CD4-positive, alpha-beta T cell treated with Interleukin-21 for 1 hour (primary cell): ENCODE data around the gene SRCIN1.
"Not testable (repeated sequence)": the region's sequence is repeated elsewhere in the genome, so short reads cannot be mapped to it uniquely, and the experiment has no call there.

ENCODE experiments used
- DNase-seq: peaks from one replicate; pipeline ENCODE4 v3.0.0-alpha.2; 2020

Gene SRCIN1, protein sequence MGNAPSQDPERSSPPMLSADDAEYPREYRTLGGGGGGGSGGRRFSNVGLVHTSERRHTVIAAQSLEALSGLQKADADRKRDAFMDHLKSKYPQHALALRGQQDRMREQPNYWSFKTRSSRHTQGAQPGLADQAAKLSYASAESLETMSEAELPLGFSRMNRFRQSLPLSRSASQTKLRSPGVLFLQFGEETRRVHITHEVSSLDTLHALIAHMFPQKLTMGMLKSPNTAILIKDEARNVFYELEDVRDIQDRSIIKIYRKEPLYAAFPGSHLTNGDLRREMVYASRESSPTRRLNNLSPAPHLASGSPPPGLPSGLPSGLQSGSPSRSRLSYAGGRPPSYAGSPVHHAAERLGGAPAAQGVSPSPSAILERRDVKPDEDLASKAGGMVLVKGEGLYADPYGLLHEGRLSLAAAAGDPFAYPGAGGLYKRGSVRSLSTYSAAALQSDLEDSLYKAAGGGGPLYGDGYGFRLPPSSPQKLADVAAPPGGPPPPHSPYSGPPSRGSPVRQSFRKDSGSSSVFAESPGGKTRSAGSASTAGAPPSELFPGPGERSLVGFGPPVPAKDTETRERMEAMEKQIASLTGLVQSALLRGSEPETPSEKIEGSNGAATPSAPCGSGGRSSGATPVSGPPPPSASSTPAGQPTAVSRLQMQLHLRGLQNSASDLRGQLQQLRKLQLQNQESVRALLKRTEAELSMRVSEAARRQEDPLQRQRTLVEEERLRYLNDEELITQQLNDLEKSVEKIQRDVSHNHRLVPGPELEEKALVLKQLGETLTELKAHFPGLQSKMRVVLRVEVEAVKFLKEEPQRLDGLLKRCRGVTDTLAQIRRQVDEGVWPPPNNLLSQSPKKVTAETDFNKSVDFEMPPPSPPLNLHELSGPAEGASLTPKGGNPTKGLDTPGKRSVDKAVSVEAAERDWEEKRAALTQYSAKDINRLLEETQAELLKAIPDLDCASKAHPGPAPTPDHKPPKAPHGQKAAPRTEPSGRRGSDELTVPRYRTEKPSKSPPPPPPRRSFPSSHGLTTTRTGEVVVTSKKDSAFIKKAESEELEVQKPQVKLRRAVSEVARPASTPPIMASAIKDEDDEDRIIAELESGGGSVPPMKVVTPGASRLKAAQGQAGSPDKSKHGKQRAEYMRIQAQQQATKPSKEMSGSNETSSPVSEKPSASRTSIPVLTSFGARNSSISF

DNA sequence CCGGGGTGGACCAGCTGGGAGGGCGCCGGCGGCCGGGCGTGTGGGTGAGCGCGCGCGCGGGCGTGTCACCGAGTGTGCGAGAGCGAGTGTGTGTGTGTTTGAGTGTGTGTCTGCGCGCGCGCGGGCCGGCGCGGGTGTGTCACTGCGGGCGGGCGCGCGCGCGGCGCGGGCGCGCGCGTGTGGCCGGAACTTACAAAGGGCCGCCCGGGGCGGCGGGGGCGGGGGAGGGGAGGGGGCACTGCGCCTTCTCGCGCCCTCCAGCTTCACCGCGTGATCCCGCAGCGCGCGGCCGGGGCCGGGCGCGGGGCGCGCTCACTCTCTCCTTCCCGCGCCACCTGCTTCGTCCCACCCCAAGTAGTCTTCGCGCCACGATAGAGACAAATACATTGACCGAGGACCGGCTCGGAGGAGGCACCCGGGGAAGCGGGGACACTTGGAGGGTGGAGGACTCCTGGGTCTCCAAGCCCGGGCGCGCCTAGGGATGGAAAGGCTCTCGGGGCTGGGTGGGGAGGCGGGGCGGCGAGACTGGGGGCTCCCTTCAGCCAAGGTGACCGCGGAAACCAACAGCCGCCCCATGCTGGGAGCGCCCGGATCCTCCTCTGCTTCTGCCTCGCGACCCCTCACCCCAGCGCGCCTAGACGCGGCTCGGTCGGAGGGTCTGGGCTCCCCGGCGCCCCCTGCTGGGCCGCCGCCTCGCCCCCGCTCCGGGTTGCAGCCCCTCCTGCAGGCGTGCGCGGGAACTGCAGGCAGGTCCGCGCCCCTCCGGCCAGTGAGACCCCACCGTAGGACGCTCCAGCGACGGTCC lies at the start of gene SRCIN1:
Gene SRCIN1, minus strand, starts transcription at position 112 of the 805 bp plus-strand sequence. CDS start 247 bp downstream, outside the sequence.
- DNase-seq: peak; percentile 62

GRCh38 chr17:38654411-38655398 lies 49.0 kb upstream of the SRCIN1 start:
- DNase-seq: no peak

DNA sequence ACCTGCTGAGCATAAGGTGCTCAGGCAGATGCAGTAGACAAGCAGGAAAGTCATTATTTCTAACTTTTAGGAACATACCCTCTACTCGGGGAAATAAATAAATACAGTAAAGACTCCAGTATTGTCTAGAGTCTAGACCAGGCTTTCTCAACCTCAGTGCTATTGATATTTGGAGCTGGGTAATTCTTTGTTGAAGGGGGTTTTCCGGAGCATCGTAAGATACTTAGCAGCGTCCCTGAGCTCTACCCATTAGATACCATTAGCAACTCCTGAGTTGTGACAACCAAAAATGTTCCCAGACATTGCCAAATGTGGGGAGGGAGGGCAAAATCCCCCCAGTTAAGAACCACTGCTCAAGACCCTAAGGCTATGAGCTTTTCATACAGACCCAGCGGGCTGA lies 47.9 kb upstream of the SRCIN1 start:
- DNase-seq: no peak

GRCh38 chr17:38653230-38653629 lies 47.5 kb upstream of the SRCIN1 start:
- no peak for DNase-seq

- DNase-seq: not testable (repeated sequence)
Measured at GRCh38 chr17:38650653-38651173, 45.0 kb upstream of the SRCIN1 start.

DNA sequence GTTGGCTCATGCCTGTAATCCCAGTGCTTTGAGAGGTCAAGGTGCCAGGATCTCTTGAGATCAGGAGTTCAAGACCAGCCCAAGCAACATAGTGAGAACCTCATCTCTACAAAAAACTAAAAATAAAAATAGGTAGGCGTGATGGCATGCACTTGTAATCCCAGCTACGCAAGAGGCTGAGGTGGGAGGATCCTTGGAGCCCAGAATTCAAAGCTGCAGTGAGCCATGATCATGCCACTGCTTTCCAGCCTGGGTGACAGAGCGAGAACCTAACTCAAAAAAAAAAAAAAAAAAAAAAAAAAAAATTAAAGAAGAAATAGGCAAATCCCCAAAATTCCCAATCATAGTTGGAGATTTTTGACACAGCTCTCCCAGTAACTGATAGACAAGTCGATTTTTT lies 32.2 kb upstream of the SRCIN1 start:
- no peak for DNase-seq

DNA sequence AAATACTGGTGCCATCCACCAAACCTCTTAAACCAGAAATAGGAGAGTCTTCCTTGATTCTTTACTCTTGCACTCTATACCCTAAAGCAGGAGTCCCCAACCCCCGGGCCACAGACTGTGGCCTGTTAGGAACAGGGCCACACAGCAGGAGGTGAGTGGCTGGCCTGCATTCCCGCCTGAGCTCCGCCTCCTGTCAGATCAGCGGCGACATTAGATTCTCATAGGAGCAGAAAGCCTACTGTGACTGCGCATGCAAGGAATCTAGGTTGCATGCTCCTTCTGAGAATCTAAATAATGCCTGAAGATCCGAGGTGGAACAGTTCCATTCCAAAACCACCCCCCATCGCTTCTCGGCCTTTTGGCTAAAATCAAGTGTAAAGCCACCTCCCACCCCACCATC lies 30.3 kb upstream of the SRCIN1 start:
- no peak for DNase-seq

DNA sequence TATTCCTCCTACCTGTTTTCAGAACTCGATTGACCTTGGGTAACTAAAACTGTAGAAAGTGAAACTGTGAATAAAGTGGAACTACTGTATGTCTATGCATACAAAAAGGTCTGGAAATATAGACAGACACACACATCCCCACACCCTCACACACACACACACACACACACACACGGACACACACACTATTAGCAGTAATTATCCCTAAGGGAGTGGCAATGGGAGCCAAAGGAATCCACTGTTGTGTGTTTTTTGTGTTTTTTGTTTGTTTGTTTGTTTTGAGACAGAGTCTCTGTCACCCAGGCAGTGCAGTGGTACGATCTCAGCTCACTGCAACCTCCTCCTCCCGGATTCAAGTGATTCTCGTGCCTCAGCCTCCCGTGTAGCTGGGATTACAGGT lies 26.6 kb upstream of the SRCIN1 start:
- no peak for DNase-seq

DNA sequence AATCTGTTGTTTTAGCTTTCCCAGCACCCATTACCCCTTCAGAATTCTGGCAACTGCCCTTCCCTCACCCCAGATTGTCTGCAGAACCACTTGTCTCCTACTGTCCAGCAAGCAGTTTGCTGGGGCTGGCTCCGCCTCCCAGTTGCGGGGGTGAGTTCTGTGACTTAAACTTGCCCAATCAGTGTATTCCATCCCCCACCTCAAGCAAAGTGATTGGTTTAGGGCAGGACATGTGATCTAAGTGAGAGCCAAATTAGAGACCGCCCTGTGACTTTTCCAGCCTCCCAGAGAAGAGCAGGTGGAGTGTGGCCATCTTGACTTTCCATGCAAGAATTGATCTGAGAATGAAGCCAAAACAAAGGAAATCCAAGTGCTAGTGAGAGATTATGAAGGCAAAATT lies 22.7 kb upstream of the SRCIN1 start:
- DNase-seq: no peak

DNA sequence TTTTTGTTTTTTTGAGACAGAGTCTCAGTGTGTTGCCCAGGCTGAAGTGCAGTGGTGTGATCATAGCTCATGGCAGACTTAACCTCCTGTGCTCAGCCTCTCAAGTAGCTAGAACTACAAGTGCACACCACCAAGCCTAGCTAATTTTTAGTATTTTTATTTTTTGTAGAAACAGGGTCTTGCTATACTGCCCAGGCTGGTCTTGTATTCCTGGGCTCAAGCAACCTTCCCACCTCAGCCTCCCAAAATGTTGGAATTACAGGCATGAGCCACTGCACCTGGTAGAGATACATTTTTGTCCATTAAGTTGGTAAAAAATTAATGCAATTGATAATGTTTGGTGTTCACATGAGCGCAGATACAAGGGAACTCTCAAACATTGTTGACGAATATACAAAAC lies 22.2 kb upstream of the SRCIN1 start:
- no peak for DNase-seq

- DNase-seq: not testable (repeated sequence)
Measured at GRCh38 chr17:38626606-38627226, 21.0 kb upstream of the SRCIN1 start.

DNA sequence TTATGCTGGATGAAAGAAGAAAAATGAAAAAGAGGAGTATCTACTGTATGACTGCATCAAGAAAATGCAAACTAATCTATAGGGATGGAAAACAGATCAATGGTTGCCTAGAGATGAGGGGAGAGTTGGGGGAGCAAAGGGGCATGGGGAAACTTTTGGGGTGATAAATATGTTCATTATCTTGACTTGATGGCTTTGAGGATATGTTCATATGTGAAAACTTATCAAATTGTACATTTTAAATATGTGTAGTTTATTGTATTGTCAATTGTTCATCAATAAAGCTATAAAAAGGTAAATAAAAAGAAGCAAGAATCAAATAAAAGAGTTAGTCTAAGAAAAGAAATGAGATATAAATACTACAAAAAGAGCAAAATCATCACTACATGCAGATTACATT lies 19.7 kb upstream of the SRCIN1 start:
- no peak for DNase-seq

DNA sequence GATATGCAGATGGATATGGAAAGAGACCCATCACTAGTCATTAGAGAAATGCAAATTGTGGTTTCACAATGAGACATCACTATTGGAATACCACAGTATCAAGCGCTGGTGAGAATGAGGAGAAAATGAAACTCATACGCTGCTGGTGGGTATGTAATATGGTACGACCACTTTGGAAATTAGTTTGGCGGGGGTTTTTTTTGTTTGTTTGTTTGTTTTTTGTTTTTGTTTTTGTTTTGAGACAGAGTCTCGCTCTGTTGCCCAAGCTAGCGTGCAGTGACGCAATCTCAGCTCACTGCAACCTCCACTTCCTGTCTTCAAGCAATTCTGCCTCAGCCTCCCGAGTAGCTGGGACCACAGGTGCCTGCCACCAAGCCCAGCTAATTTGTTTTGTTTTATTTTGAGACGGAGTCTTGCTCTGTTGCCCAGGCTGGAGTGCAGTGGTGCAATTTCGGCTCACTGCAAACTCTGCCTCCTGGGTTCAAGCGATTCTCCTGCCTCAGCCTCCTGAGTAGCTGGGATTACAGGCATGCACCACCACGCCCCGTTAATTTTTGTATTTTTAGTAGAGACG lies 19.1 kb upstream of the SRCIN1 start:
- DNase-seq: not testable (repeated sequence)

DNA sequence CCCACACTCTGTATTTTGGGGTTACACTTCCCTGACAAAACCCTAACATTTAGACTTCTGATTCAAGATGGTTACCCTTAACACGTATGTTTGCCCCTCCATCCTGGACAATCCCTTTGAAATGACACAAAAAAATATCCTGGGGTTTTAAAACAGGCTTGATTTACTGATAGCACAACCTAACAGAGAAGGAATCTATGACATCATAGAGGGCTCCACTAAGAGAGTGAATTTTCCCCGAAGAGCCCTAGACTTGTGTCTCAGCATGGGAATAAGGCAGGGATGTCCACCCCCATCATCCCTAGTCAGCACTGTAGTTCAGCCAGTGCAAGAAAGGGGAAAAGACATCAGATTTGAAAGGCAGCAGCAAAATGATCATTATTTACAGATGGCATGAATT lies 15.8 kb upstream of the SRCIN1 start:
- no peak for DNase-seq

DNA sequence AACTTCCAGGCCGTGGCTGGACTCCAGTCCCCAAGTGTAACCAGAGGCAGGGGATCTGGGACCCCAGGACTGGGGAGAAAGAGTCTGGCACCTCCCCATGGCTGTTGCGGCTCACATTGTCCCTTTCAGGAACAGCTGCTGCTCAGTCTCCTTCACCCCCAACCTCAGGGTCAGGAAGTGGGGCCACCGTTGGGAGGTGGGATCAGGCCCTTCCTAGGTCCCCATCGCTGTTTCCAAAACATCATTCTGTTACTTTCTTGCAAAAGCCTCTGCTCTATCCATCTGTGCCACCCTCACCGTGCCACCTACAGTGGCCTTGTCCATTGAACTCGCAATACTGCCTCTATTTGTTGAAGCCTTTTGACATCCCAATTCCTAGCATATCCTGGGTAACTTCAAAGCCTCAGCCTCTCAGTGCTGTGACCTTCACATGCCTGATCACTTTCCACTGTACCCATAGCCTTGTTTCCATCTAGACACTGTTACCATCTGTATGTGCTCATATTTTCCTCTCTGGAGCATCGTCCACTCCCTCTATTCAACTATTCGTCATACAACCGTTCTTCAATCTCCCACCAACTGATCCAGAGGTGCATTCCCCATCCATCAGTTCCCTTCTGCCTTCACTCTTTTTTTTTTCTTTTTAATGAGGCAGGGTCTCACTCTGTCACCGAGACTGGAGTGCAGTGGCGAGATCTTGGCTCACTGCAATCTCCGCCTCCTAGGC lies 15.0 kb upstream of the SRCIN1 start:
- no peak for DNase-seq

DNA sequence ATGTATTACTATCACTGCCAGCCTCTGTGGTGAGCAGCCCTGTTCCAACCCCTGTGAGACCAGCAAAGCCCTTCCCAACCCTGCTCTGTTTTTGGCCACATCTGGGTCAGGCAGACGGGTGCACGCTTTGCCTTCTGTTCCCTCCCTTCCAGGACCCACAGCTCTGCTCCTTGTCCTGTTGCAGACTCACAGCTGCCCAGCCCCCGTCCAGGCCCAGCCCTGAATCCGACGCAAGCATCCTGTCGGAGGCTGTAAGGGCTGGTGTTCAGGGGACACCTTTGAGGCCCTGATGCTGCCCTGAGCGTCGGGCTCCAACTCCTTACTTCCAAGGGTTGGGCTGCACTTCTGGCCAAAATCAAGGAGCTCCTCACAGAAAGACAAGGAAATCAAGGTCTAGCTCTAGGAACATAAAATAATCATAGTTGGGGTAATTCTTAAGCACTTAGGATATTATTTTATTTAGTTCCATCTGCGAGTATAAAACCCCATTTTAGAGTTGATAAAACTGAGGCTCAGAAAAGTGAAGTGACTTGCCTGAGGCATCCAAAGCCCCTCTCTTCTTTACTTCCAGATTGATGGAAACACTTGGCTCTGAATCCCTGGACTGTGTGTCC lies 14.3 kb upstream of the SRCIN1 start:
- DNase-seq: no peak

GRCh38 chr17:38619451-38619795 lies 13.7 kb upstream of the SRCIN1 start:
- DNase-seq: no peak

- no peak for DNase-seq
Measured at GRCh38 chr17:38617967-38618760, 12.4 kb upstream of the SRCIN1 start.
